ENCODE data around the gene BST1. TPM values are rescaled to one million over a fixed set of nuclear protein-coding genes. Genes with fewer than 3 reads are reported as not detected.

The BST1 gene
- total RNA-seq, 1 donor from 2014 or later, result 0.58 TPM

DNA sequence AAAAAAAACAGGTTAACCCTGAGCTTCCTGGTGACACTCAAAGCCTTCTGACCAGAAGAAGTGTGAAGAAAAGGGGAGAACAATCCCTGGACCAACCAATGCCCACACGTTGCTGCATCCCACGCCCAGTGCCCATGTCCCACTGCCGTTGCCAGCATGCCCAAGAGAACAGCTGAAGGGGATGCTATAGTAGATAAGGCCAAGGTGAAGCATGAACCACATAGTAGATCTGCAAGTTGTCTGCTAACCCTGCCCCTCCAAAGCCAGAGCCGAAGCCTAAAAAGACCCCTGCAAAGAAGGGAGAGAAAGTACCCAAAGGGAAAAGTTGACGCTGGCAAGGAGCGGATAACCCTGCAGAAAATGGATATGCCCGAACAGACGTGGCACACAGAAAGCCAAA lies 64.0 kb downstream of the BST1 start:
- Mint-ChIP-seq H3K36me3 (no peaks in the 10 kb centered on the region), H3K9me3 (peaks cover 5% of the 10 kb centered on the region), H3K27ac (no peak overlapping the region), H3K4me3 (no peak overlapping the region), H3K27me3 (ENCODE audit: low read depth) (peaks cover 5% of the 10 kb centered on the region), H3K4me1 (no peaks in the 10 kb centered on the region)
- TF ChIP-seq, protein P1, sequence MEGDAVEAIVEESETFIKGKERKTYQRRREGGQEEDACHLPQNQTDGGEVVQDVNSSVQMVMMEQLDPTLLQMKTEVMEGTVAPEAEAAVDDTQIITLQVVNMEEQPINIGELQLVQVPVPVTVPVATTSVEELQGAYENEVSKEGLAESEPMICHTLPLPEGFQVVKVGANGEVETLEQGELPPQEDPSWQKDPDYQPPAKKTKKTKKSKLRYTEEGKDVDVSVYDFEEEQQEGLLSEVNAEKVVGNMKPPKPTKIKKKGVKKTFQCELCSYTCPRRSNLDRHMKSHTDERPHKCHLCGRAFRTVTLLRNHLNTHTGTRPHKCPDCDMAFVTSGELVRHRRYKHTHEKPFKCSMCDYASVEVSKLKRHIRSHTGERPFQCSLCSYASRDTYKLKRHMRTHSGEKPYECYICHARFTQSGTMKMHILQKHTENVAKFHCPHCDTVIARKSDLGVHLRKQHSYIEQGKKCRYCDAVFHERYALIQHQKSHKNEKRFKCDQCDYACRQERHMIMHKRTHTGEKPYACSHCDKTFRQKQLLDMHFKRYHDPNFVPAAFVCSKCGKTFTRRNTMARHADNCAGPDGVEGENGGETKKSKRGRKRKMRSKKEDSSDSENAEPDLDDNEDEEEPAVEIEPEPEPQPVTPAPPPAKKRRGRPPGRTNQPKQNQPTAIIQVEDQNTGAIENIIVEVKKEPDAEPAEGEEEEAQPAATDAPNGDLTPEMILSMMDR (IDR thresholded peaks at IDR 0.05; ENCODE audit: unreplicated experiment), result no peak
- DNase-seq (ENCODE audit: low spot score in 2 of 2, unreplicated experiment in 2 of 2), result no peak

DNA sequence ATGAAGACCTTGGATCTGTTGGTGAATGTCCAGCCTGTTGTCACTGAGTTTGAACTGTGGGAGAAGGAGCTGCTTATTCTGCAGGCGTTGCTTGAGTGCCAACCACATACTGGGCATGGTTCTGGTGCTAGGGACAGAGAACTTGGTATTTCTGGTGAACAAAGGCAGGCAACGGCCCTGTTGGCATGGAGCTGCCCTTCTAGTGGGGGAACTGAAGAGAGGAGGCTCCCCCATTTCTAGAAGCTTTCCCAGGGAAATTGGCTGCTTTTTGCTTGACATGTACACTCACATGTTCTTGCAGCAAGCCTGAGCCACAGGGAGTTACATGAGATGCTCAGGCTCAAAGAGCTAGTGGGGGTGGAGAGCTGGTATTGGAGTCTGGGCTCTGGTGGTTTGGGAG lies 66.3 kb downstream of the BST1 start:
- Mint-ChIP-seq H3K27me3 (ENCODE audit: low read depth) (peaks cover 29% of the 10 kb centered on the region), H3K4me3 (no peak overlapping the region), H3K36me3 (no peaks in the 10 kb centered on the region), H3K9me3 (no peaks in the 10 kb centered on the region), H3K4me1 (no peaks in the 10 kb centered on the region), H3K27ac (no peak overlapping the region)
- no peak for DNase-seq (ENCODE audit: low spot score in 2 of 2, unreplicated experiment in 2 of 2)
- TF ChIP-seq, protein P1 (IDR thresholded peaks at IDR 0.05; ENCODE audit: unreplicated experiment), result no peak

DNA sequence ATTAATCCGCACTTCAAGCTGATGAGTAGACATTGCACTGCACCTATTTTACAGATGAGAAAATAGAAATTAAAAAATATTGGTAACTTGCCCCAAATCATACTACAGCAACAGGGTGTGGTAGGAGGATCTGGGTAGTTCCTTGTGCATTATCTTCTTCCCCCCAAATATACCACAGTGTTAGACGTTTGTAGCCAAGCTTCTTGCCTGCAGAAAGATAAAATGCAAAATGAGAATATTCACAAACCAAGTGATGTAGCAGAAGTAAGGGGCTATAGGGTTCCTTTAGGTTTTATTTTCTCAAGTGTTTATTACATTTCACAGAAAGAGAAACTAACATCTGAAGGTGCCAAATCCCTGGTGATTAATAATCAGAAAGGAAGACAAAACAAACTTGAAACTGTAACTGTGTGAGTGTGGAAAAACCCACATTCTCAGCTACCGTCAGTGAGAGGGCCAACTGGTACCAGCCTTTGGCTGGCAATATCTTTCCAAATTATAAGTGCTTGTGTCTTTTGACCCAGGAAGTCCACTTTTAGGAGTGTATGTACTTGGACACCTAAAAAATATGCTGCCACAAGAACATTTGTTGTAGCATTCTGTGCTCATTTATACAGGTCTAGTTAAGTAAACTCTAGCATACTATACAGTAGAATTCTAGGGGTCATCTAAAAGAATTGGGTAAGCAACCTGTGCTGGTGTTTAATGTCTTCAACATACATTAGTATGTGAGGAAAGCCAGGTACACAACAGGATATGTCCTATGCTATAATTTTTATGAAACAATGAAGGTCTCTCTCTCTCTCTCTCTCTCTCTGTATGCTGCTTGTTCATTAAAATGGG lies 68.6 kb downstream of the BST1 start:
- TF ChIP-seq, protein P1 (IDR thresholded peaks at IDR 0.05; ENCODE audit: unreplicated experiment), result no peak
- no peaks in the 10 kb centered on the region for H3K36me3 Mint-ChIP-seq
- H3K27ac Mint-ChIP-seq, result no peak overlapping the region
- no peaks in the 10 kb centered on the region for H3K9me3 Mint-ChIP-seq
- H3K4me3 Mint-ChIP-seq, result no peak overlapping the region
- H3K4me1 Mint-ChIP-seq, result no peaks in the 10 kb centered on the region
- H3K27me3 Mint-ChIP-seq (ENCODE audit: low read depth), result peaks cover 50% of the 10 kb centered on the region
- no peak for DNase-seq (ENCODE audit: low spot score in 2 of 2, unreplicated experiment in 2 of 2)

DNA sequence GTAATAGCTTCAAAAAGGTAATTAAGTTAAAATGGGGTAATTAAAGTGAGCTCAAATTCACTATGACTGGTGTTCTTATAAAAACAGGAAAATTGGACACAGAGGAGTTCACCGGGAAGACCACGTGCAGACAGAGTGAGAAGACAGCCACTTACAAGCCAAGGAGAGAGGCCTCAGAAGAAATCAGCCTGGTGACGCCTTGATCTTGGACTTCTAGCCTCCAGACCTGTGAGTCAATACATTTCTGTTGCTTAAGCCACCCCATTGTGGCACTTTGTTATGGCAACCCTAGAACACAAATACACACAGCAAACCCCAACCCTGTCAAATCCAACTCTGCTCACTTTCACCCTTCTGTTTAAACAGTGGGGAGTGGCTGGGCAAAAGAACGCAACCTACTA lies 71.2 kb downstream of the BST1 start:
- Mint-ChIP-seq H3K4me1 (peaks cover 3% of the 10 kb centered on the region), H3K36me3 (no peaks in the 10 kb centered on the region), H3K9me3 (no peaks in the 10 kb centered on the region), H3K27me3 (ENCODE audit: low read depth) (peaks cover 73% of the 10 kb centered on the region), H3K4me3 (no peak overlapping the region), H3K27ac (no peak overlapping the region)
- TF ChIP-seq, protein P1 (IDR thresholded peaks at IDR 0.05; ENCODE audit: unreplicated experiment), result no peak
- no peak for DNase-seq (ENCODE audit: low spot score in 2 of 2, unreplicated experiment in 2 of 2)

DNA sequence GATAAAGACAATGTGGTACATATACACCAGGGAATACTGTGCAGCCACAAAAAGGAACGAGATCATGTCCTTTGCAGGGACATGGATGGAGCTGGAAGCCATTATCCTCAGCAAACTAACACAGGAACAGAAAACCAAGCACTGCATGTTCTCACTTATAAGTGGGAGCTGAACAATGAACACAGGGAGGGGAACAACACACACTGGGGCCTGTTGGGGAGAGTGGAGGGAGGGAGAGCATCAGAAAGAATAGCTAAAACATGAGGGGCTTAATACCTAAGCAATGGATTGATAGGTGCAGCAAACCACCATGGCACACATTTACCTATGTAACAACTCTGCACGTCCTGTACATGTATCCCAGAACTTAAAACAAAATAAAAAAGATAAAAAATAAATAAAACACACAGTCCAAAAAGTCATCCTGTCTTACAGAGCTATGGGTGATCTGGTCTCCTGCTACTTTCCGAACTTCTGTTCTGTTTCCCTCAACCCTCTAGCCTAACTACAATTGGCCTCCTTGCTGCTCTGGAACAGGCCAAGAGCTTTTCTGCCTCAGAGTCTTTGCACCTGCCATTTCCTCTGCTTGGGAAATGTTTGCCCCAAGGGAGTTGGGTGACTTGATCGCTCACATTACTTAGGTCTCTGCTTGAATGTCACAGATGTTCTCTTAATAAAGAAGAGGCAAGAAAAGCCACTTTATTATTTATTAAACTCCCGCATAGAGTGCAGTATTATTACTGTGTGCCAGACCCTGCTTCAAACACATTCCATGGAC lies 74.2 kb downstream of the BST1 start:
- Mint-ChIP-seq H3K4me3 (no peak overlapping the region), H3K27me3 (ENCODE audit: low read depth) (peaks cover 95% of the 10 kb centered on the region), H3K27ac (no peak overlapping the region), H3K9me3 (no peaks in the 10 kb centered on the region), H3K4me1 (peaks cover 11% of the 10 kb centered on the region), H3K36me3 (no peaks in the 10 kb centered on the region)
- DNase-seq (ENCODE audit: low spot score in 2 of 2, unreplicated experiment in 2 of 2), result no peak
- TF ChIP-seq, protein P1 (IDR thresholded peaks at IDR 0.05; ENCODE audit: unreplicated experiment), result no peak

Data from mesothelial cell of epicardium (in vitro differentiated cells).